SK-N-SH (cell line): ENCODE measurements around the gene CD274. TPM values are rescaled to one million over a fixed set of nuclear protein-coding genes. Genes with fewer than 3 reads are reported as not detected.

Source experiments
- CTCF ChIA-PET: fragments of 300-600, 350-600 bp; formaldehyde crosslinking; extraction: SDS; loops from one replicate; lab custom pipeline; 2021; lab: Yijun Ruan, JAX
- POLR2A ChIA-PET: fragments of 350-600 bp; sonication (Branson Sonifier 250); formaldehyde crosslinking; extraction: SDS; loops from one replicate; lab custom pipeline; 2020; ENCODE audit warnings: antibody characterized with exemption, inconsistent platforms; lab: Yijun Ruan, JAX
- DNase-seq: peaks from one replicate; pipeline ENCODE4 v3.0.0; 2012
- H2AFZ ChIP-seq: fragments of 200-600 bp; sonication (generic); 2 replicates; pipeline ENCODE4 v1.8.1; 2016; ENCODE audit warnings: antibody characterized with exemption, mild to moderate bottlenecking, low read depth
- H3F3A ChIP-seq: fragments of 200-600 bp; sonication (generic); replicated peaks from 2 replicates; pipeline ENCODE3; 2016; ENCODE audit warnings: antibody characterized with exemption, mild to moderate bottlenecking; ENCODE audit not compliant: insufficient read depth
- H3K27ac ChIP-seq, 2 experiments: fragments of 200-500 bp in 1 of 2; fragments of 200-600 bp in 1 of 2; sonication (Bioruptor generic) in 1 of 2; sonication (generic), shearing (Covaris generic) in 1 of 2; 2 replicates each; pipeline versions ENCODE4 v1.5.1 to v1.6.1; 2014 to 2016; ENCODE audit warnings: low read depth in 2 of 2, inconsistent platforms in 1 of 2, low read length in 1 of 2, mild to moderate bottlenecking in 1 of 2, mixed read lengths in 1 of 2
- H3K27me3 ChIP-seq: fragments of 200-600 bp; sonication (generic), shearing (Covaris generic); 2 replicates; pipeline ENCODE4 v1.6.1; 2016; ENCODE audit warnings: mixed run types; ENCODE audit not compliant: insufficient read depth
- H3K36me3 ChIP-seq, 2 experiments: fragments of 200-500 bp in 1 of 2; fragments of 200-600 bp in 1 of 2; sonication (Bioruptor generic) in 1 of 2; sonication (generic) in 1 of 2; replicated peaks in 1 of 2; 2 replicates each; pipeline versions ENCODE3 to v1.5.1; 2014 to 2016; ENCODE audit warnings: low read length in 1 of 2, mild to moderate bottlenecking in 1 of 2; ENCODE audit not compliant: insufficient read depth in 2 of 2, control insufficient read depth in 1 of 2
- H3K4me1 ChIP-seq, 2 experiments: fragments of 200-500 bp in 1 of 2; fragments of 200-600 bp in 1 of 2; sonication (Bioruptor generic) in 1 of 2; sonication (generic), shearing (Covaris generic) in 1 of 2; 2 replicates each; pipeline versions ENCODE4 v1.5.1 to v1.6.1; 2014 to 2016; ENCODE audit warnings: low read depth in 1 of 2, low read length in 1 of 2, mixed run types in 1 of 2; ENCODE audit not compliant: insufficient read depth in 2 of 2, control insufficient read depth in 1 of 2
- H3K4me2 ChIP-seq: fragments of 200-600 bp; sonication (generic), shearing (Covaris generic); 2 replicates; pipeline ENCODE4 v1.6.1; 2017; ENCODE audit warnings: mixed run types
- H3K4me3 ChIP-seq, 2 experiments: fragments of 200-500 bp in 1 of 2; fragments of 200-600 bp in 1 of 2; sonication (Bioruptor generic) in 1 of 2; sonication (generic), shearing (Covaris generic) in 1 of 2; 2 replicates each; pipeline versions ENCODE4 v1.5.1 to v1.8.1; 2014 to 2016; ENCODE audit warnings: low read depth in 2 of 2, inconsistent platforms in 1 of 2, low read length in 1 of 2, mild to moderate bottlenecking in 1 of 2, mixed read lengths in 1 of 2, moderate library complexity in 1 of 2
- H3K79me2 ChIP-seq: fragments of 200-600 bp; sonication (generic); 2 replicates; pipeline ENCODE4 v1.8.1; 2017; ENCODE audit warnings: mild to moderate bottlenecking; ENCODE audit not compliant: insufficient read depth
- H3K9ac ChIP-seq: fragments of 200-600 bp; sonication (generic); 2 replicates; pipeline ENCODE4 v1.6.1; 2017; ENCODE audit warnings: mixed run types
- H3K9me2 ChIP-seq: fragments of 200-600 bp; sonication (generic); 2 replicates; pipeline ENCODE4 v1.6.1; 2017; ENCODE audit warnings: mixed run types
- H3K9me3 ChIP-seq: fragments of 200-600 bp; sonication (generic); 2 replicates; pipeline ENCODE4 v1.6.1; 2017; ENCODE audit warnings: mixed run types, mild to moderate bottlenecking, moderate library complexity
- H4K20me1 ChIP-seq: fragments of 200-600 bp; sonication (generic); 2 replicates; pipeline ENCODE4 v1.6.1; 2017; ENCODE audit warnings: mild to moderate bottlenecking, mixed run types; ENCODE audit not compliant: insufficient read depth
- FOSL2 ChIP-seq: IDR thresholded peaks from 2 replicates; pipeline ENCODE4 v1.4.0; 2012; ENCODE audit warnings: low read depth, mild to moderate bottlenecking, moderate library complexity, borderline replicate concordance
- FOXJ3 ChIP-seq: sonication (generic); formaldehyde crosslinking; IDR thresholded peaks from 2 replicates; pipeline ENCODE4 v1.5.1; 2020; ENCODE audit warnings: mild to moderate bottlenecking, missing genetic modification reagents
- GABPA ChIP-seq: IDR thresholded peaks from 2 replicates; pipeline ENCODE4 v1.4.0; 2012; ENCODE audit warnings: low read depth, mild to moderate bottlenecking
- JUND ChIP-seq: IDR thresholded peaks from 2 replicates; pipeline ENCODE4 v1.4.0; 2012
- MEF2A ChIP-seq: IDR thresholded peaks from 2 replicates; pipeline ENCODE4 v1.4.0; 2012; ENCODE audit warnings: low read depth, borderline replicate concordance
- RAD21 ChIP-seq: IDR thresholded peaks from 2 replicates; pipeline ENCODE4 v1.6.1; 2012; ENCODE audit warnings: mild to moderate bottlenecking, low read length
- TCF12 ChIP-seq: IDR thresholded peaks from 2 replicates; pipeline ENCODE4 v1.4.0; 2012
- YY1 ChIP-seq: IDR thresholded peaks from 2 replicates; pipeline ENCODE4 v1.4.0; 2012; ENCODE audit warnings: low read depth, mild to moderate bottlenecking
- WGBS: methylation state at CpG from one replicate; pipeline ENCODE4 v1.1.6; 2017; ENCODE audit warnings: low lambda C conversion rate; 5-methylcytosine and 5-hydroxymethylcytosine counted together
- polyA plus RNA-seq, 3 experiments: library from polyadenylated mRNA; depleted of rRNA; stranded (reverse); fragments of >200 nt; gene quantifications; 2 replicates each; pipeline ENCODE4 v1.2.3, GENCODE V29; 2012
- TF ChIP-seq, protein P1 (sequence below): IDR thresholded peaks from 2 replicates; pipeline ENCODE4 v1.4.0; 2012; ENCODE audit warnings: low read depth, borderline replicate concordance

The CD274 gene
- polyA plus RNA-seq, 1 of the 3 experiments (the other 2 are of a cell fraction) = 25.8 TPM

DNA sequence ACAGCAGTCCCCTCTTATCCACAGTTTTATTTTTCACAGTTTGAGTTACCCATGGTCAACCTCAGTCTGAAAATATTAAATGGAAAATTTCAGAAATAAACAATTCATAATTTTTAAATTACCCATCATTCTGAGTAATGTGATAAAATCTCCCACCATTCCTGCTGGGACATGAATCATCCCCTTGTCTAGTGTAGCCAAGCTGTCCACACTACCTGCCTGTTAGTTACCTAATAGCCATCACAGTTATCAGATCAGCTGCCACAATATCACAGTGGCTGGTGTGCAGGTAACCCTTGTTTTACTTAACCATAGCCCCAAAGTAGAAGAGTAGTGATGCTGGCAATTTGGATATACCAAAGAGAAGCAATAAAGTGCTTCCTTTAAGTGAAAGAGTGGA, 23.3 kb upstream of the CD274 start:
- H4K20me1 ChIP-seq = no peaks in the 10 kb centered on the region
- H3K4me1 ChIP-seq = no peaks in the 10 kb centered on the region; a peak in 1 of 4 replicates
- H3K9me2 ChIP-seq = no peaks in the 10 kb centered on the region
- ChIA-PET POLR2A (no interaction called here), CTCF (interaction anchor here (2.0 kb wide), 1 partner anchor 240 kb away, joined by 7 read pairs; no protein-coding TSS in a partner anchor)
- H3K9me3 ChIP-seq = no peaks in the 10 kb centered on the region
- no peaks in the 10 kb centered on the region for H3K27me3 ChIP-seq
- H3K36me3 ChIP-seq = peaks cover 9% of the 10 kb centered on the region in 2 experiments
- no peak overlapping the region for H2AFZ ChIP-seq
- no peak for DNase-seq
- H3F3A ChIP-seq = peaks cover 4% of the 10 kb centered on the region
- H3K4me3 ChIP-seq = no peak overlapping the region
- no peak for TF ChIP-seq GABPA
- 0 out of 2 replicates have a peak, but pooled peaks have one; percentile 18 for TF ChIP-seq JUND
- TF ChIP-seq, protein P1, sequence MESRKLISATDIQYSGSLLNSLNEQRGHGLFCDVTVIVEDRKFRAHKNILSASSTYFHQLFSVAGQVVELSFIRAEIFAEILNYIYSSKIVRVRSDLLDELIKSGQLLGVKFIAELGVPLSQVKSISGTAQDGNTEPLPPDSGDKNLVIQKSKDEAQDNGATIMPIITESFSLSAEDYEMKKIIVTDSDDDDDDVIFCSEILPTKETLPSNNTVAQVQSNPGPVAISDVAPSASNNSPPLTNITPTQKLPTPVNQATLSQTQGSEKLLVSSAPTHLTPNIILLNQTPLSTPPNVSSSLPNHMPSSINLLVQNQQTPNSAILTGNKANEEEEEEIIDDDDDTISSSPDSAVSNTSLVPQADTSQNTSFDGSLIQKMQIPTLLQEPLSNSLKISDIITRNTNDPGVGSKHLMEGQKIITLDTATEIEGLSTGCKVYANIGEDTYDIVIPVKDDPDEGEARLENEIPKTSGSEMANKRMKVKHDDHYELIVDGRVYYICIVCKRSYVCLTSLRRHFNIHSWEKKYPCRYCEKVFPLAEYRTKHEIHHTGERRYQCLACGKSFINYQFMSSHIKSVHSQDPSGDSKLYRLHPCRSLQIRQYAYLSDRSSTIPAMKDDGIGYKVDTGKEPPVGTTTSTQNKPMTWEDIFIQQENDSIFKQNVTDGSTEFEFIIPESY = no peak
- no peak for TF ChIP-seq TCF12
- 0 out of 2 replicates have a peak, but pooled peaks have one; percentile 6 for TF ChIP-seq FOSL2
- no peak for TF ChIP-seq MEF2A
- H3K4me2 ChIP-seq = no peak overlapping the region
- no peaks in the 10 kb centered on the region for H3K79me2 ChIP-seq
- no peak overlapping the region for H3K9ac ChIP-seq
- H3K27ac ChIP-seq = no peak overlapping the region

DNA sequence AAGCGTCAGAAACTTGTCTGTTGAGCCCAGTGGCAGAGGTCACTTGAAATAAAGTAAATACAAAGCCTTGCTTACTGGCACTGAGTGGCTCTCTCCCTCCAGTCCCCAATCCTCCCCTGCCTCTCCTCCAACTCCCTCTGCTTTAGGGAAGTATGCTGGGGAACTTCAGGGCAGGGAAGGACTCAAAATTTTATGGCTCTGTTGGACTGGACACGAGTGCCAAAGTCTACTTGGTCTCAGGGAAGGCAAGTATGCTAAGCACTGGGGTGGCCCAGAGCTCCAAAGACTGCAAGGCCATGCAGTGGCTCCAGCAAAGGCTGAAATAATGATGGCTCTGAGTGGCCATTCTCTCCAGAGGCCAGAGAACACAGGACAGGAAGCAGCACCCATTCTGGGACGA, 22.2 kb upstream of the CD274 start:
- no peaks in the 10 kb centered on the region for H4K20me1 ChIP-seq
- no peaks in the 10 kb centered on the region; a peak in 1 of 4 replicates for H3K4me1 ChIP-seq
- H2AFZ ChIP-seq = no peak overlapping the region
- no peaks in the 10 kb centered on the region for H3K9me2 ChIP-seq
- no peak for TF ChIP-seq YY1
- no peak for TF ChIP-seq FOSL2
- no peaks in the 10 kb centered on the region for H3K79me2 ChIP-seq
- ChIA-PET CTCF (interaction anchor here (0.8 to 2.0 kb wide), 2 partner anchors 242 to 258 kb away, joined by 3 to 7 read pairs; no protein-coding TSS in a partner anchor), POLR2A (no interaction called here)
- H3K36me3 ChIP-seq = peaks cover 9 to 11% of the 10 kb centered on the region in 2 experiments
- no peak overlapping the region for H3K4me3 ChIP-seq
- DNase-seq = no peak
- peaks cover 4% of the 10 kb centered on the region for H3F3A ChIP-seq
- 85% methylated on average over 3 of the region's 3 CpGs for WGBS
- H3K9ac ChIP-seq = no peak overlapping the region
- H3K27ac ChIP-seq = no peak overlapping the region
- no peaks in the 10 kb centered on the region for H3K27me3 ChIP-seq
- no peak overlapping the region for H3K4me2 ChIP-seq
- no peaks in the 10 kb centered on the region for H3K9me3 ChIP-seq

DNA sequence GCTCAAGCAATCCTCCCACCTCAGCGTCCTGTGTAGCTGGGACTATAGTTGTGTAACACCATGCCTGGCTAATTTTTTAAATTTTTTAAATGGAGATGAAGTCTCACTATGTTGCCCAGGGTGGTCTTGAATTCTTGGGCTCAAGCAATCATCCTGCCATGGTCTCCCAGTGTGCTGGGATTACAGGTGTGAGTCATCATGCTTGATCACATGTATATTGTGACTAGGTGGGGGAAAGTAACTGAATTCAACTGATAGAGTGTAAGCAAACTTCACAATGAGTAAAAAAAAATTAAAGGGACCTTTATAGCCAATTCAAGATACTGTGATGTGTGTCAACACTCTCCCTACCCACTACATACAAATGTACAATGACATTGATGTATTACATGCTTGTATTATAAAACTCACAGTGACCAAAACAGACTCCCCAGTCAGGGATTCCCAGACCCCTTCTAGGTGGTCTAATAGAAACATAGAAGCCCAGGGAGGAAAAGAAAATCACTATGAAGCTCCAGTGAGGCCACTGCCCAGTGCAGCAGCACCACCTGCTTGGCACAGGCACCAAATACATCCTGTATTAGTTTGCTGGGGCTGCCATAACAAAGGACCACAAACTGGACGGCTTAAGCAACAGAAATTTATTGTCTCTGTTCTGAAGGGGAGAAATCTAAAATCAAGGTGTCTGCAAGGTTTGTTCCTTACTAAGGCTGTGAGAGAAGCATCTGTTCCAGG, 21.4 kb upstream of the CD274 start:
- Histone ChIP-seq H3K27me3 (no peaks in the 10 kb centered on the region), H2AFZ (no peak overlapping the region), H3K4me2 (no peak overlapping the region), H3K36me3 (peaks cover 9 to 11% of the 10 kb centered on the region in 2 experiments), H4K20me1 (no peaks in the 10 kb centered on the region), H3K27ac (no peak overlapping the region), H3F3A (peaks cover 4% of the 10 kb centered on the region), H3K4me1 (no peaks in the 10 kb centered on the region; a peak in 1 of 4 replicates), H3K9ac (no peak overlapping the region), H3K9me2 (no peaks in the 10 kb centered on the region), H3K79me2 (no peaks in the 10 kb centered on the region), H3K9me3 (no peaks in the 10 kb centered on the region), H3K4me3 (no peak overlapping the region)
- TF ChIP-seq FOXJ3 (CRISPR knock-in tag) = no peak
- TF ChIP-seq FOSL2 = peak; percentile 3; the same call in 1 of the 2 replicates
- peak; percentile 18; the same call in 1 of the 2 replicates for TF ChIP-seq RAD21
- ChIA-PET CTCF (interaction anchor here (1.2 to 2.0 kb wide), 4 partner anchors 21 to 243 kb away, joined by 3 to 7 read pairs (median 6); partner anchors contain the start of gene CD274), POLR2A (no interaction called here)
- whole genome bisulfite sequencing = 90% methylated on average over 2 of the region's 2 CpGs
- DNase-seq = no peak
